ENCODE results near the gene LANCL2.
A peak's percentile ranks its signal among the peaks of the same experiment; 100 is the strongest.
"Not testable (repeated sequence)": the region's sequence is repeated elsewhere in the genome, so short reads cannot be mapped to it uniquely, and the experiment has no call there.

The LANCL2 gene

DNA sequence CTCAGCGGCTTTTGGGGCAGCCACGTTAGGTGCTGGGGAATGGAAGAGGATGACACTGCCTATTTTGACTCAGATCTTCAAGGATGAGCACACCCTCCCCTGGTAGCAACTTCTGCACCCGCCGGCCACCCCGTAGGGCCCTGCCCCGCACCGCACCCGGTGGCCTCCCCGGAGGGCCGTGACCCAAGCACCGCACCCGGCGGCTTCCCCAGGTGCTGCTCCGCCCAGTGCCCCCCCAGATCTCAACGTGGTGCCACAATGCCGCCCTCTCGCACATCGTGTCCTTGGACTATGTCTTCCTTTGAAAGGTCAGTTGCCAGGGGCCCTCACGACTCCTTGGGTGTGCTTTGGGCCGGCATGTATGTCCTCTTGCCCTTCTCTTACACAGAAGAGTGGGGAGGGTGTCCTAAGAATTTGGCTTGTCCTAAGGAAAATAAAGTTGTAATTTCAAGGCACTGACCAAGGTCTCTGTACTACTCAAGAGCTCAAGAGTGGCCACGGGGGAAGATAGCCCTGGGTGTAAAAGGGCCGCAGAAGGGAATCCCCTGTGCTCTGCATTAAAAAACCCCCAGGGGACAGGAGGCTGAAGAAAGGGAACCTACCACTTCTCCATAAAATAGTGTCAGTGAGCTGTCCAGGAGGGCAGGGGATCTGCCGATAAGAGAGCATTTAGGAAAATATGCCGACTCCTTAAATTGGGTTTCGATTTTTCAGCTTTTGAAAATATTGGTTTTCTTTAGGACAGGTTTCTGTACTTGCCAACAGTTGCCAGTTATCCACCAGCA, 1.6 kb upstream of the LANCL2 start:
- DNase-seq = no peak

- DNase-seq = peak; percentile 95
Observed at GRCh38 chr7:55365675-55366460, 731 bp downstream of the LANCL2 start.

- DNase-seq = peak; percentile 4 to 39
Observed at GRCh38 chr7:55366461-55367070, 1.4 kb downstream of the LANCL2 start.

GRCh38 chr7:55367283-55367840, 2.2 kb downstream of the LANCL2 start:
- DNase-seq = no peak

- DNase-seq = no peak
Observed at GRCh38 chr7:55369427-55370400, 4.6 kb downstream of the LANCL2 start.

DNA sequence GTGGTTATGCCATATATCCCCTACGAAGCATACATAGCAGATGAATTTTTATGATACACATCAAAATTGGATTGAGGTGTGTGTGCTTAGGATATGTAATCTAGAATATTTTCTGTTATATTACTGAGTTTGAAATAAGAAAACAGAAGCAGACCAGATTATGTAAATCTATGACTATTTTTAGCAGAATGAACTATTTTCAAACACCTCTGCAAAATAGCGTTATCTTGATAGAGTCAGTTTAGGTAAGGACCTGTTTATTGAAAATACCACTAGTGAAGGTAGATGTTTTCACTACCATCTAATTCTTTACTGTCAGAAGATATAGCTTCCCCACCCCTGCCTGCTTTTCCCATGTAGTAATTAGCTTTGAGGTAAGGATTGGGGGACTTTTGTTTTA, 9.1 kb downstream of the LANCL2 start:
- DNase-seq = no peak

DNA sequence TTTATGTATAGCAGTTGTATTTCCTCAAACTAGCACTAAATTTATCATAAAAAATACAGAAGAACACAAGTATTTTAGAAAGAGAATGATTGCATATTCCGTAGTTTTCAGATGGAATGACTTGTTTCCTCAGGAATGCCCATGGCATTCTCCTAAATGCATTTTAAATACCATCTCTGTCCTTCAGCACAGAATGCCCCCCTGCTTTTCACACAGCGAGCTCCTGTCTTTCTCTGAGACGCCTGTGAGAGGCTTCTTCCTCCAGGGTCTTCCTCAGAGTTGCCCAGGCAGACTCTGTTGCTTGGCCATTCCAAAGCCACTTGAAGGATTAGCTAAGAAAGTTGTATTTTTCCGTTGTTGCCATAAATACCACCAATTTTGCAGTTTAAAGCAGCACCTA, 10.1 kb downstream of the LANCL2 start:
- no peak for DNase-seq

DNA sequence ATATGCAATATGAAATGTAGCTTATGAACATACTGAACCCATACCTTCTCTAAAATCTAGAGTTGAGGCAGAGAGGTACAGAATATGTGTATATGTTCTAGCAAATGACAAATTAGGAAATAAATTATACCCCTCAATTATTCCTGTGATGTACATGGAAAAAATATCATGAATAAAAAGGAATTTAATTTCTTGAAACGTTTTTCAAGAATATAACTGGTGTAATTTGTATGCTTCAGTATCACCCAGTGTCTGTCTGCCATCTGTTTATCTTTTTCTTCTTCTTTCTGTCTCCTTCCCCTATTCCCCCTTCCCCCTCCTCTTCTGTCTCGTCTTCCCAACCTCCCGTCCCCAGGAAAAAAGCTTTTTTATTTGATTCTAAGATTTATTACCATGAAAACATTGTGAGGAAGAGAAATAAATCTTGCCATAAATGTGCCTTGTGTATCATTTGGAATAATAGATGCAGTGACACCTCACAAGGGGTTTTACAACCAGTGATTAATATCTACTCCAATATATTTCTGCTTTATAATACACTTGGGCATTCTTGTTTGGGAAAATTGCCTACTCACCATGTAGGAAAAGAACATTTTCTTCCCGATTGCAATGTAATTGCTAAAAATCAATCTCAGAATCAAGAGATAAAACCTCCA, 12.2 kb downstream of the LANCL2 start:
- DNase-seq = no peak

GRCh38 chr7:55379285-55379684, 14.1 kb downstream of the LANCL2 start:
- DNase-seq = no peak

DNA sequence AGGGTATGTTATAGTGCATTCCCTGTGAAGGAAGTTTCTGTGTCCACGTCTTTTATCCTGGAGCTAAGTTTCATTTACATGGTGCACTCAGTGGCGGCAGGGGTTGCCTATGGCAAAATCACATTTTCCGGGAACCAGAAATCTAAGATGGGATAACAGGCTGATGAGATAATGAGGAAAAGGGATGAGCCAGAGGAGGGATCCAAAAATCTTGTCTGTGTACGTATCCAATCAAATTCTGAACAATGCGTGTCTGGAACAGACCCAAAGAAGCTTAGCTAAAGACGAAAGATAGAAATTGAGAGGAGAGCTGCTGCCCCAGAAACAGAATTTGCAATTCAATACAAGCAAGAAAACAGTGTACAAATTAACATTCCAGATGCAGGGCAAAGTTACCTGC, 16.1 kb downstream of the LANCL2 start:
- no peak for DNase-seq

- no peak for DNase-seq
Observed at GRCh38 chr7:55381696-55382095, 16.6 kb downstream of the LANCL2 start.

DNA sequence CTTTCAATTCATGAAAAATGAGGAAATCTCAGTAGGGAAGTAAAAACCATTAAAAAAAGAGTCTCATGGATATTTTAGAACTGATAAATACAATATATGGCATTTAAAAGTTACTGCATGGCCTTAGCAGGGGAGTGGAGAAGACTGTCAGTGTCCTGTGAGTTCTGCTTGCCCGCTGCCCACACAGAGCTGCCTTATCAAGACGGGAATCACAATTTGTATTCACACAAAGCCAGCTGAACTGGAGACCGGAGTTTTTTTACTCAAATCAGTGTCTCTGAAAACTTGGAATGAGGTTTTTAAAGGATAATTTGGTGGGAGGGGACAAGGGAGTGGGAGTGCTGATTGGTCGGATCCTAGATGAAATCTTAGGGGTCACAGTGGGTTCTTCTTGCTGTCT, 17.1 kb downstream of the LANCL2 start:
- DNase-seq = no peak

DNA sequence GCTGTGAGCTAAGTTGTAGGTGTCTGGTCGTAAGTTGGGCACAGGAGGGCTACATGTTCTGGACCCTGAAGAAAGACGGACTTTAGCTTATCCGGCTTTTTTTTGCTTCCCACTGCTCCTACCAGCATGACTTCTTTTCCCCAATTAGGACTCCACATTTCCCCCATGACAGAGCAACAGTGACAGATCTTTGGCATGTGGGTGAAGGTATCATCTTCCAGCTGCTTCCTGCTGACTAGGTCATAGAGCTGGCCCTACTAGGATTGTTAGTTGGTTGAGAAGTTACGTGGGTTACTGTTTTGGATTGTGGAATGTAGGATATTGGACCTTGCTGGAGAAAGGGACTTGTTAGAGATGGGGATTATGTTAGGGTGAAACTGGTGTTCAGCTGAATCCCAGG, 21.4 kb downstream of the LANCL2 start:
- DNase-seq = no peak

DNA sequence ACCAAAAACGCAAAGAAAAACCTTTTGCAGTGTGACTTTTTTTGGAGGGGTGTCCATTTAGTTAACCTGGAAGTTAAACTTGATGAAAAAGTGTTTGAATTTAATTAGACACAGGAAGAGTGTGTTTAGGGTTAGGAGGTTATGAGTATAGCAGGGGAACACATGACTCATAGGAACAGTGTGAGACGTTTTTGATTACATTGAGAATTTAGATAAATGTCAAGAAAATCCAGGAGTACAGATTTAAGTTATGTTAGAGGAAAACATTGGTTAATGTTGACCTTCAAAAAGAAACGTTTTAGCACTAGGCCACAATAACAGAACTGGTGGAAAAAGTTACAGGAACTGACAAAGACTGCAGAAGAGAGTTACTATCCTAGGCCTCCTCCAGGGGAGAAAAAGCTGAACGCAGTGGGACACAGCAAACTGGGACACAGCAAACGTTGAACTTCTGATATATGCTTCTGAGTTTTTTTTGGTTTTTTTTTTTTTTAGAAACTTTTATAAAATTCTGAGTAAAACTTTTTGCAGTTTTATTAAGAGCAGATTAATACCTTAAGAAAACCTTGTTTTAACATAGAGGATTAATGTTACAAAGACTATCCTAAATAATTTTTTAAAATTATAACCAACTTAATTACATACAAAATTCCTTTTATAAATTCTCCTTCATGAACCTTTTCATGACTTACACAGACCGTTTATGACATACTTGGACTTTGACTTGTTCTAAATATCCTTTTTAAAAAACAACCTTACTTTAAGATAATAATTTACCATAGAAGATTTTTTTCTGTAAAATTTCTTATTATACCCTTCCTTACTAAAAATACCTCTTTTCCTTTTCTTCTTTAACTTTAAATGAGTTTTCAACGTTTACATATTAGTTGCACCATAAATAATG, 22.2 kb downstream of the LANCL2 start:
- DNase-seq = no peak

DNA sequence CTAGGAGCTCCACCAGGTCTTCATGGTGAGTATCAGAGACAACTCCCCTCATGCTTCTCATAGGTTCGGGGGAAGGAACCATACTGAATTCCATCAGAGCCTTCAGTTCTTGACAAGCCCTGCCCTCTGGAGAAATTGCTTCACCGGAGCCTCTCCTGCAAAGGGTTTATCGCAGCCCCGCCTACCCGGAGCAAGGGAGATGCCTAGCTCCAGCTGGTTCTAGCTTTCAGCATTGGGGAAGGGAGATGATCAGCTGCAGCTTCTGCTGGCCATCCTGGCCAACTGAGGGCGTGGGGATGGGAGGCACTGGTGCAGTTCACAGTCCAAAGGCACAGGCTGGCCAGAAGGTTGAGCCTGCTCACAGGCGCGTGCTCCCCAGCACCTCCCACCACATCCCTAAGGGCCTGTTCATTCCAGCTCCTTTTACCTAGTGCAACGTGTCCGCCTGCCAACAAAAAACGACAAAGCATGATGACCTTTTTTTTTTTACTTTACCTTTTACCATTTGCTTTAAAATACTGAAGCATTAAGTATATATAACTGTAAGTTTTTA, 31.2 kb downstream of the LANCL2 start:
- no peak for DNase-seq

- DNase-seq = no peak
Observed at GRCh38 chr7:55397617-55398016, 32.5 kb downstream of the LANCL2 start.

DNA sequence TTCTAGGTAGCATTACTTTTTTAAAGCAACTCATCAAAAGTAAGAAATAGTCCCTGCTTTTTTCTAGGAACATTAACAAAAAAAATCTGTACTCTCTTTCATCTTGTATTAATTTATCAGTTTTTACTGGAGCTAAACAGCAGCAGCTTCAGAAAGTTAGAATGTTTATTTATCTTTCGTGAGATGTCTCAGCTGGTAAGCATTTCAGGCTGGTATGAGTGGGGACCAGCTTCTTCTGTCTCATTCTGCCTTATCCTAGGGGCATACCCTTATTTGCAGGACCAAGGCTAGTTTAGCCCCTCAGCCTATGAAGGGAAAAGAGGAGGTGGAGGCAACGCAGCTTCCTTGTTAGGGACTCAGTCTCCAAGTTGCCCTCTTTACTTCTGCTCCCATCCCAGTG, 35.1 kb downstream of the LANCL2 start:
- no peak for DNase-seq

GRCh38 chr7:55402506-55402905, 37.4 kb downstream of the LANCL2 start:
- not testable (repeated sequence) for DNase-seq

DNA sequence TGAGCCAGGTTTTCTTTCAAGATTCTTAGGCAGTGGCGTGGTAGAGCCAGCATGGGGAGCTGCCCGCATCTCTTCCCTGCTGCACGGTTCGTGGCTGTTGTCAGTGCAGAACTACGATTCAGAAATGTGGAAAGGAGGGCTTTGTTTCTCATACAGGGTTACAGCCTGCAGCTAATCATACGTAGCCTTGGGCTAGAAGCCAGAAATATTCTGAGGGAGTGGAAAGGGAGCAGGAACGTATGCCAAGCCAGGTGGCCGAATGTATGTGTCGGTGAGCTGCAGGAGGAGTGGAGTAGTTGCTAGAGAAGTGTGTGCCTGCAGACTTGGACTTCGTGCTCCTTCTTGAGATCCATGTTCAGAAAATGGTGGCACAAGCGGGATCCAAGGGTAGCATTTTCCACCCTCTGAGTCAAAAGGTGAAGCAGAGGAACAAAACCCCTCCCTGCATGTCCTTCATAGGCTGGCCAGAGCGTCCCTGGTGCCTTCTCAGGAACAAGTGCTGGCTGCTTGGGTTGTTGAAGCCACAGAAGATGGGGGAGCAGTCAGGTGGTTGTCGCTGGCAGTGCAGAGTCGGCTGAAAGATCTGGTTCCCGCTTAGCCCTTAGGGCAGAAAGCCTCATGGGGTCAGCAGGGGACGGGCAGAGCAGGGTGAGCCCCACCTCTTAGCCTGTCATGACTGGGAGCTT, 40.9 kb downstream of the LANCL2 start:
- DNase-seq = no peak

Data from CD4-positive, alpha-beta T cell treated with Interleukin-1 beta for 1 hour (primary cell).